Measurements from ENCODE around the gene XRCC1. TPM values are rescaled to one million over a fixed set of nuclear protein-coding genes. Genes with fewer than 3 reads are reported as not detected.

XRCC1 gene
- total RNA-seq, 1 experiment from 2014 or later = 23.4 TPM

GRCh38 chr19:43502419-43502976 lies 72.8 kb downstream of the XRCC1 start:
- POLR2A ChIA-PET (ENCODE audit: unreplicated experiment) = no interaction called here
- Histone ChIP-seq H3K4me1 (ENCODE audit: insufficient read depth, low read length) (0 out of 2 replicates have a peak, but pooled peaks cover 9% of the 10 kb centered on the region), H3K9me3 (ENCODE audit: low read length) (no peaks in the 10 kb centered on the region), H3K27me3 (ENCODE audit: low read length) (no peaks in the 10 kb centered on the region), H3K79me2 (ENCODE audit: low read length) (no peaks in the 10 kb centered on the region), H3K36me3 (ENCODE audit: low read depth, low read length) (no peaks in the 10 kb centered on the region), H4K20me1 (ENCODE audit: low read length) (no peaks in the 10 kb centered on the region), H3K9me2 (replicated peaks; ENCODE audit: low read length) (no peaks in the 10 kb centered on the region), H3K4me2 (ENCODE audit: low read length) (peak overlapping the region; percentile 97; the same call in 1 of the 2 replicates), H2AFZ (ENCODE audit: low read length) (no peak overlapping the region), H3F3A (ENCODE audit: low read length, unreplicated experiment) (no peaks in the 10 kb centered on the region), H3K4me3 (ENCODE audit: low read length) (no peak overlapping the region; the same call in 1 of the 2 replicates), H3K27ac (ENCODE audit: low read length) (no peak overlapping the region), H3K9ac (ENCODE audit: low read length) (no peak overlapping the region)
- CTCF ChIA-PET = interaction anchor here (0.6 kb wide), 1 partner anchor 40 kb away, joined by 4 read pairs; no protein-coding TSS in a partner anchor
- BruUV-seq (replicated peaks) = no TSS peak
- TF ChIP-seq CTCF (conservative IDR thresholded peaks at IDR 0.05; ENCODE audit: low read depth, low read length) = no peak
- TF ChIP-seq EZH2 (IDR thresholded peaks at IDR 0.05; ENCODE audit: low read length, unreplicated experiment) = no peak
- no peak for TF ChIP-seq EZH2phosphoT487 (IDR thresholded peaks at IDR 0.05; ENCODE audit: borderline replicate concordance, low read length)
- no peak for DNase-seq
- intact Hi-C loops (cut with micrococcal nuclease) = loop anchor here (5.0 kb wide), 2 partner anchors 40 to 55 kb away; no protein-coding TSS in a partner anchor
- no peak for ATAC-seq

GRCh38 chr19:43501661-43502418 lies 73.5 kb downstream of the XRCC1 start:
- H3K4me3 ChIP-seq (ENCODE audit: low read length) = no peak overlapping the region
- no TSS peak for BruUV-seq (replicated peaks)
- no peaks in the 10 kb centered on the region for H3K9me2 ChIP-seq (replicated peaks; ENCODE audit: low read length)
- H3K9ac ChIP-seq (ENCODE audit: low read length) = no peak overlapping the region
- no peaks in the 10 kb centered on the region for H4K20me1 ChIP-seq (ENCODE audit: low read length)
- ATAC-seq (no peak), DNase-seq (no peak)
- no peaks in the 10 kb centered on the region for H3K36me3 ChIP-seq (ENCODE audit: low read depth, low read length)
- H3K9me3 ChIP-seq (ENCODE audit: low read length) = no peaks in the 10 kb centered on the region
- CTCF ChIA-PET = interaction anchor here (0.6 kb wide), 1 partner anchor 39 kb away, joined by 4 read pairs; no protein-coding TSS in a partner anchor
- no peaks in the 10 kb centered on the region for H3F3A ChIP-seq (ENCODE audit: low read length, unreplicated experiment)
- no peaks in the 10 kb centered on the region for H3K79me2 ChIP-seq (ENCODE audit: low read length)
- no peak overlapping the region for H2AFZ ChIP-seq (ENCODE audit: low read length)
- 0 out of 2 replicates have a peak, but pooled peaks cover 9% of the 10 kb centered on the region for H3K4me1 ChIP-seq (ENCODE audit: insufficient read depth, low read length)
- H3K27me3 ChIP-seq (ENCODE audit: low read length) = no peaks in the 10 kb centered on the region
- H3K4me2 ChIP-seq (ENCODE audit: low read length) = no peak overlapping the region
- intact Hi-C loops (cut with micrococcal nuclease) = loop anchor here (5.0 kb wide), 2 partner anchors 40 to 55 kb away; no protein-coding TSS in a partner anchor
- POLR2A ChIA-PET (ENCODE audit: unreplicated experiment) = no interaction called here
- TF ChIP-seq EZH2 (IDR thresholded peaks at IDR 0.05; ENCODE audit: low read length, unreplicated experiment) (no peak), CTCF (conservative IDR thresholded peaks at IDR 0.05; ENCODE audit: low read depth, low read length) (no peak), EZH2phosphoT487 (IDR thresholded peaks at IDR 0.05; ENCODE audit: borderline replicate concordance, low read length) (no peak)
- no peak overlapping the region for H3K27ac ChIP-seq (ENCODE audit: low read length)

- intact Hi-C loops (cut with micrococcal nuclease) = no loop called here
- no peak overlapping the region for H3K4me2 ChIP-seq (ENCODE audit: low read length)
- no peak overlapping the region for H3K27ac ChIP-seq (ENCODE audit: low read length)
- no peaks in the 10 kb centered on the region for H3K27me3 ChIP-seq (ENCODE audit: low read length)
- no peak overlapping the region for H3K4me3 ChIP-seq (ENCODE audit: low read length)
- no peaks in the 10 kb centered on the region for H4K20me1 ChIP-seq (ENCODE audit: low read length)
- no peaks in the 10 kb centered on the region for H3K36me3 ChIP-seq (ENCODE audit: low read depth, low read length)
- H3K79me2 ChIP-seq (ENCODE audit: low read length) = no peaks in the 10 kb centered on the region
- no peaks in the 10 kb centered on the region for H3F3A ChIP-seq (ENCODE audit: low read length, unreplicated experiment)
- no peak overlapping the region for H3K9ac ChIP-seq (ENCODE audit: low read length)
- no TSS peak for BruUV-seq (replicated peaks)
- no peak for ATAC-seq
- ChIA-PET POLR2A (ENCODE audit: unreplicated experiment) (no interaction called here), CTCF (no interaction called here)
- no peaks in the 10 kb centered on the region for H3K9me2 ChIP-seq (replicated peaks; ENCODE audit: low read length)
- H3K9me3 ChIP-seq (ENCODE audit: low read length) = no peaks in the 10 kb centered on the region
- TF ChIP-seq EZH2phosphoT487 (IDR thresholded peaks at IDR 0.05; ENCODE audit: borderline replicate concordance, low read length) (no peak), EZH2 (IDR thresholded peaks at IDR 0.05; ENCODE audit: low read length, unreplicated experiment) (no peak), CTCF (conservative IDR thresholded peaks at IDR 0.05; ENCODE audit: low read depth, low read length) (no peak)
- 0 out of 2 replicates have a peak, but pooled peaks cover 6% of the 10 kb centered on the region for H3K4me1 ChIP-seq (ENCODE audit: insufficient read depth, low read length)
- no peak for DNase-seq
- H2AFZ ChIP-seq (ENCODE audit: low read length) = no peak overlapping the region
Measured at GRCh38 chr19:43499042-43499441, 76.3 kb downstream of the XRCC1 start.
